DND-41 (cell line): ENCODE measurements around the gene COPRS.

ENCODE experiments used
- CTCF ChIP-seq: IDR thresholded peaks from 2 replicates; pipeline ENCODE4 v1.5.1; 2012; ENCODE audit warnings: borderline replicate concordance, low read length, moderate library complexity, mild to moderate bottlenecking; ENCODE audit not compliant: poor library complexity, severe bottlenecking; ENCODE audit errors: extremely low read depth
- EZH2 ChIP-seq: IDR thresholded peaks from 3 replicates; pipeline ENCODE4 v1.6.1; 2012; ENCODE audit warnings: borderline replicate concordance, low read depth, mild to moderate bottlenecking, moderate library complexity, low read length, inconsistent platforms; ENCODE audit not compliant: severe bottlenecking

- TF ChIP-seq CTCF, result no peak
- no peak for TF ChIP-seq EZH2
These were observed 29.4 kb downstream of the COPRS start for GRCh38 chr17:31829649-31830048.
